ENCODE results near the gene SBK3.

- TF ChIP-seq CTCF (IDR thresholded peaks at IDR 0.05): no peak
- no peak for TF ChIP-seq POLR2A (IDR thresholded peaks at IDR 0.05)
Observed at GRCh38 chr19:55500368-55500952, 44.9 kb downstream of the SBK3 start.
